ENCODE measurements around the gene ADGRG3.

Gene ADGRG3

GRCh38 chr16:57668263-57668571 lies at the start of gene ADGRG3:
Gene ADGRG3, plus strand, starts transcription at chr16:57668306. Its CDS starts 42 bp downstream, at chr16:57668348.
- DNase-seq = no peak

GRCh38 chr16:57619133-57619605 lies 48.9 kb upstream of the ADGRG3 start:
- DNase-seq = no peak

- DNase-seq = no peak
Observed at GRCh38 chr16:57619606-57620334, 48.3 kb upstream of the ADGRG3 start.

- DNase-seq = no peak
Observed at GRCh38 chr16:57620335-57621231, 47.5 kb upstream of the ADGRG3 start.

GRCh38 chr16:57621521-57622271 lies 46.4 kb upstream of the ADGRG3 start:
- no peak for DNase-seq

- no peak for DNase-seq
Observed at GRCh38 chr16:57622361-57623250, 45.5 kb upstream of the ADGRG3 start.

- DNase-seq = no peak
Observed at GRCh38 chr16:57623251-57624043, 44.7 kb upstream of the ADGRG3 start.

GRCh38 chr16:57624044-57624688 lies 43.9 kb upstream of the ADGRG3 start:
- DNase-seq = no peak

- no peak for DNase-seq
Observed at GRCh38 chr16:57624806-57625500, 43.2 kb upstream of the ADGRG3 start.

- no peak for DNase-seq
Observed at GRCh38 chr16:57626420-57627170, 41.5 kb upstream of the ADGRG3 start.

- DNase-seq = no peak
Observed at GRCh38 chr16:57627184-57627871, 40.8 kb upstream of the ADGRG3 start.

GRCh38 chr16:57628008-57628781 lies 39.9 kb upstream of the ADGRG3 start, which contains the start of gene ADGRG1:
Gene ADGRG1, plus strand, starts transcription at chr16:57628630. Its CDS starts 21,658 bp downstream, at chr16:57650288.
- DNase-seq = peak; percentile 91 to 93 (median 93)

- no peak for DNase-seq
Observed at GRCh38 chr16:57628783-57629293, 39.3 kb upstream of the ADGRG3 start.

- DNase-seq = no peak
Observed at GRCh38 chr16:57629516-57630406, 38.3 kb upstream of the ADGRG3 start.

GRCh38 chr16:57630407-57630797 lies 37.7 kb upstream of the ADGRG3 start:
- DNase-seq = no peak

All from suppressor macrophage treated with lipopolysaccharide for 1 hour (primary cell).